Measurements from ENCODE around the gene DNAH2. TPM values are rescaled to one million over a fixed set of nuclear protein-coding genes. Genes with fewer than 3 reads are reported as not detected.

Gene DNAH2
- total RNA-seq, 1 experiment from 2014 or later, result 0.17 TPM

- H3K9me3 Mint-ChIP-seq, result no peaks in the 10 kb centered on the region
- no peak overlapping the region for H3K4me3 Mint-ChIP-seq
- no peaks in the 10 kb centered on the region for H3K36me3 Mint-ChIP-seq
- DNase-seq (ENCODE audit: low spot score), result no peak
- H3K27ac Mint-ChIP-seq, result no peak overlapping the region
- POLR2A ChIA-PET, result no interaction called here
- H3K4me1 Mint-ChIP-seq, result peaks cover 2% of the 10 kb centered on the region; the same call in 1 of the 2 replicates
- no peak for ATAC-seq
- no peaks in the 10 kb centered on the region for H3K27me3 Mint-ChIP-seq (ENCODE audit: low read depth)
- CTCF ChIA-PET, result no interaction called here
- TF ChIP-seq ZNF138 (CRISPR knock-in tag; conservative IDR thresholded peaks at IDR 0.05) (no peak), ZNF121 (CRISPR knock-in tag; IDR thresholded peaks at IDR 0.05) (no peak), PRRX2 (CRISPR knock-in tag; IDR thresholded peaks at IDR 0.05) (no peak), FOXJ3 (CRISPR knock-in tag; IDR thresholded peaks at IDR 0.05; ENCODE audit: borderline replicate concordance) (no peak), ZNF532 (CRISPR knock-in tag; IDR thresholded peaks at IDR 0.05; ENCODE audit: borderline replicate concordance) (no peak), SP1 (CRISPR knock-in tag; conservative IDR thresholded peaks at IDR 0.05) (no peak), FOXP4 (CRISPR knock-in tag; IDR thresholded peaks at IDR 0.05) (no peak), ZNF232 (CRISPR knock-in tag; IDR thresholded peaks at IDR 0.05) (no peak), JAZF1 (CRISPR knock-in tag; IDR thresholded peaks at IDR 0.05) (no peak), GABPB1 (CRISPR knock-in tag; IDR thresholded peaks at IDR 0.05) (no peak), E2F5 (CRISPR knock-in tag; IDR thresholded peaks at IDR 0.05) (no peak), ZNF423 (CRISPR knock-in tag; IDR thresholded peaks at IDR 0.05) (no peak), ZNF425 (CRISPR knock-in tag; conservative IDR thresholded peaks at IDR 0.05) (no peak), ATF6 (CRISPR knock-in tag; IDR thresholded peaks at IDR 0.05) (no peak), ZNF317 (CRISPR knock-in tag; IDR thresholded peaks at IDR 0.05; ENCODE audit: borderline replicate concordance, low read depth) (no peak), NR2C2 (CRISPR knock-in tag; IDR thresholded peaks at IDR 0.05) (no peak), ETV6 (CRISPR knock-in tag; IDR thresholded peaks at IDR 0.05) (no peak), EMX1 (CRISPR knock-in tag; IDR thresholded peaks at IDR 0.05) (no peak), ARID4B (CRISPR knock-in tag; IDR thresholded peaks at IDR 0.05; ENCODE audit: borderline replicate concordance) (no peak)
These were observed 162.7 kb downstream of the DNAH2 start for GRCh38 chr17:7880076-7880868.
